NCI-H446 treated with DMSO at 0.1 percent for 48 hours (cell line): ENCODE results near the gene CTNNA3.

ENCODE experiments used
- DNase-seq: peaks from one replicate; lab custom pipeline; 2025; lab: John Stamatoyannopoulos, UW

CTNNA3 gene

DNA sequence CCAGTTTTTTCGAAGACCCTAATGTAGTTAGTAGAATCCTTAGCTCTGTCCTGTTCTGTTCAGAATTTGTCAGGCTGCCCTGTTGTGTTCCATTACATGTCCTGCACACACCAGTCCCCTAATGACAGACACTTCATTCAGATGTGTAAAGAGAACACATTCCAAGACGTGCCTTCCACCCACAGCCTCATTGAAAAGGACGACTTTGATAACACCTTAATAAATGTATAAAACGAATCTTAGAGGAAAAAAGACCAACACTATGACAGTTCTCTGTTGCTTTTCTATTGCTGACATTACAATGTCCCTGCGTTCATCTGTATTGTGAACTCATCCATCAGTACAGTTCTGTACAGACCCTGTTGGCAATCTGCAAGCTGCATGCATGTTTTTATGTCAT is 766.6 kb downstream of the CTNNA3 start:
- no peak for DNase-seq

DNA sequence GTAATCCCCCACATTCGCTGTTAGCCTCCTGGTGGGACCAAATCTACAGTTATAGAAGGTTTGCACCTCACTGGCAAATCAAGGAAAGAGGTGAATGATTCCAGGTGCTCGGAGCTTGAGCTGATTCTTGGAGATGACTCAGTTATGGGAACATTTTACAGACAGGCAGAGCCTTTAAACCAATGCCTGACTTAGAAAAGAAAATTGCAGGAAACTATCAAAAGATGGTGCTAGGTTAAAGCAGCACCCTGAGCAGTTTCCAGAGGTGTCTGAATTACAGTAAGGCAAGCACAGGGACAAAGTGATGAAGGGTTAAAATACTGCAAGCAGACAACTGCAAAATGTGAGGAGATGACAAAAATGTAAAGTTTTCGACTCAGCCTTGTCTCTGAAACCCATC is 767.2 kb downstream of the CTNNA3 start:
- no peak for DNase-seq

- no peak for DNase-seq
Observed at GRCh38 chr10:66927971-66928770, 767.8 kb downstream of the CTNNA3 start.

DNA sequence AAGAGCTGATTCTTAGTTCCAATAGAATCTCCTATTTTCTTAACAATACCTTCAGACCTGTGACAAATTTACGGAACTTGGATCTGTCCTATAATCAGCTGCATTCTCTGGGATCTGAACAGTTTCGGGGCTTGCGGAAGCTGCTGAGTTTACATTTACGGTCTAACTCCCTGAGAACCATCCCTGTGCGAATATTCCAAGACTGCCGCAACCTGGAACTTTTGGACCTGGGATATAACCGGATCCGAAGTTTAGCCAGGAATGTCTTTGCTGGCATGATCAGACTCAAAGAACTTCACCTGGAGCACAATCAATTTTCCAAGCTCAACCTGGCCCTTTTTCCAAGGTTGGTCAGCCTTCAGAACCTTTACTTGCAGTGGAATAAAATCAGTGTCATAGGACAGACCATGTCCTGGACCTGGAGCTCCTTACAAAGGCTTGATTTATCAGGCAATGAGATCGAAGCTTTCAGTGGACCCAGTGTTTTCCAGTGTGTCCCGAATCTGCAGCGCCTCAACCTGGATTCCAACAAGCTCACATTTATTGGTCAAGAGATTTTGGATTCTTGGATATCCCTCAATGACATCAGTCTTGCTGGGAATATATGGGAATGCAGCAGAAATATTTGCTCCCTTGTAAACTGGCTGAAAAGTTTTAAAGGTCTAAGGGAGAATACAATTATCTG is 768.6 kb downstream of the CTNNA3 start:
- no peak for DNase-seq

DNA sequence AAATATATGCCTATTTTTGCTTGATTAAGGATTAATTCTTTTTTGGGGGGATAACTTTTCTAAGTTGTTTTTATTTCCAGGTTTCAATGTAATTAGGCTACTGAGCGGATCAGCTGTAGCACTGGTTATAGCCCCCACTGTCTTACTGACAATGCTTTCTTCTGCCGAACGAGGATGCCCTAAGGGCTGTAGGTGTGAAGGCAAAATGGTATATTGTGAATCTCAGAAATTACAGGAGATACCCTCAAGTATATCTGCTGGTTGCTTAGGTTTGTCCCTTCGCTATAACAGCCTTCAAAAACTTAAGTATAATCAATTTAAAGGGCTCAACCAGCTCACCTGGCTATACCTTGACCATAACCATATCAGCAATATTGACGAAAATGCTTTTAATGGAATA is 769.2 kb downstream of the CTNNA3 start:
- no peak for DNase-seq

- peak; percentile 1 for DNase-seq
Observed at GRCh38 chr10:66925896-66926715, 769.9 kb downstream of the CTNNA3 start, which contains the start of gene LRRTM3. LRRTM3 (plus strand) TSS chr10:66926036.

- no peak for DNase-seq
Observed at GRCh38 chr10:66925373-66925772, 770.6 kb downstream of the CTNNA3 start.

- no peak for DNase-seq
Observed at GRCh38 chr10:66924674-66925345, 771.2 kb downstream of the CTNNA3 start.

DNA sequence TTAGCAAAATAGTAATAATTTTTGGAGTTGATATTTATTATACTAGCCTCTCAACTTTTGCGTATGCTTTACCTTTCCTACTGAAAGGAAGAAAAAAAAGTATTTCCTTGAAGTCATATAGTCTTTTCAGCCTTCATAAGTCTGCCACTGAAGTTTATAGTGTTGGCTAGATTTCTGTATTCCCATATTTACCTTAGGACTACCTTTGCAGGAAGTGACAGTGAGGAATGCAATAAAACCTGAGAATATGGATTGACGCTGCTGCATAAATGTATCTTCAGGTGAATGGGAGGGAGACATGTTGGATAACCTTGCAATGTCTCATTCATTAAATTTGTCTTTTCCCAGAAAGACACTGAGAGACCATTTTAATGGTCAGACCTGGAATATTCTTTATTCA is 776.7 kb downstream of the CTNNA3 start:
- no peak for DNase-seq

- DNase-seq = no peak
Observed at GRCh38 chr10:66917104-66917503, 778.9 kb downstream of the CTNNA3 start.

- DNase-seq = no peak
Observed at GRCh38 chr10:66916030-66916429, 780.0 kb downstream of the CTNNA3 start.

GRCh38 chr10:66910671-66911070 is 785.3 kb downstream of the CTNNA3 start:
- no peak for DNase-seq

DNA sequence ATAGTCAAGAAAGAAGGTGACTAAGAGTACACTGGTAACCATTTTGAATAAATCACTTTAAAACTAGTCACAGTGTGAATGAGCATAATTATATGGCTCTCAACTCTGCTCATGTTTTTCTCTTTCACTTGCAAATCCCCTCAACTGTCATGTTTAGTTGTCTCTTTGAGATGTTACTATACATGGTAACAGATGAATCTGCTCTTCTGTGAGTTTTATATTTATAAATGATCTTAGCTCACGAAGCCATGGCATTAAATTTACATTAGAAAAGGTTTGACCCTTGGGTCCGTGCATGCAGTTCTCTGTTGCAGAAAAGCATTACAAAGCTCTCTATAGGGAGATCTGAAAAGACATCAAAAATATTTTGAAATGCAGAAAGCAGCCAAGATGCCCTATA is 803.1 kb downstream of the CTNNA3 start:
- DNase-seq = no peak

DNA sequence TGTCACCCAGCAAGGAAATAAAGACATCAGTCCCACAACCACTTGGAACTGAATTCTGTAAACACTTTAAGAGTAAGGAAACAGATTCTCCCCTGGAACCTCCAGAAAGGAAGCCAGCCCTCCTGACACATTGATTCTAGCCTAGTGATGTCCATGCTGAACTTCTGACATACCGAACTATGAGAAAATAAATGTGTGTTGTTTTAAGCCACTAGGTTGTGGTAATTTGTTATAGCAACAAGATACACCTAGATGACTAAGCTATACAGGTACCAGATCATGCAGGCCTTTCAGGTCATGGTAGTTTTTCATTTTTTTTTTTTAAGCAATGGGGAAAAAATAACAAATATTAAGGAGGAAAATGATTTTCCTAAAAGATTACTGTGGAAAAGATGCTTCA is 807.8 kb downstream of the CTNNA3 start:
- DNase-seq = no peak

- no peak for DNase-seq
Observed at GRCh38 chr10:66886848-66887247, 809.1 kb downstream of the CTNNA3 start.

DNA sequence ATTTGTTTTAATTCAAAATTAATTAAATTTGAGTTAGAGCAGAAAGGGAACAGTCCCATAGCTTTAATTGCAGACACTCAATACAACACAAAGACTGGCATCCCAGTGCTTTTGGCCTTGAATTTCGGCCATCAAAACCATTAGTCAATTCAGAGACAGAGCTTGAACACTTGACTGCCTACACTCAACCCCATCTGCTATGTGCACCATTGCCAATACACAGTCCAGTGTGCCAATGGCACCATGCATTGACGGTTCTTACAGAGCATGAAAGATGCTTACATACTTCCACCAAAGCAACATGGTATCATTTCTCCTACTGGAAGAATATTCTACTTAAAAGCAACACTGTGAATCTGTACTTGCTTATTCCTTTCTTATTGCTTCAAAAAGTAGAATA is 813.7 kb downstream of the CTNNA3 start:
- peak; percentile 79 for DNase-seq

DNA sequence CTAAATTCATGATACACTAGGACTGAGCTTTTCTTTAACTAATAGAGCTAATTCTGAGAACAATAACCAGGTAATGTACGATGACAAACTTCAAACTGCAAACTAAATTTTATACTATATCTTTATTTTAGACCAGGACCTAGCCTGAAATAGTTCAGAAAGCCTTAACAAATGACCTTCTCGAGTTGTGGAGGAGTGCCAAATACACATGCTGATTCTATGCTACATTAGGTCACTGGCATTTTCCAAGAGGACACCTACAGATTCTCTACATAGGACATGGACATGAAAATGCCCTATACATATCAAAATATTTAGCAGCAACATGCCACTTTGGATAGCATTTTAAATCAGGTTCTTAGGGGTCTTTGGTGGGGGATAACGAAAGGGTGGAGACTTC is 814.2 kb downstream of the CTNNA3 start:
- DNase-seq = peak; percentile 55

DNA sequence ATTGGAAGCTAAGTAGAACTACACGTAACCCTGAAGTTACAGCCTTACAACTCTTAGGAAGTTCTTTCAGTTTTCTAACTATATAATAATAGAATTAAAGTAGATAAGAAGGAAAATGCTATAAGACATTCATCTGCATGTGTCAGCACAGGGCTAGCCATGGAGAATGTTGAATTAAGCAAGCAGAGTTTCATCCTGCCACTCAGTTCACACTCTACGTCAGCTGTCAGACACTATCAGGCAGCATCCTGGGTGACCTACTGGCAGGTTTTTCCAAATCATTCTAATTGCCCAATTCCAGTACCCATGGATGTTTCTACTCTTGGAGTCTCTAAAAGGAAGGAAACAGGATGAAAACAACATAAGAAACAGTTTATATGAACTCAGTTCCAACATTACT is 815.2 kb downstream of the CTNNA3 start:
- no peak for DNase-seq

GRCh38 chr10:66880292-66880691 is 815.7 kb downstream of the CTNNA3 start:
- no peak for DNase-seq

DNA sequence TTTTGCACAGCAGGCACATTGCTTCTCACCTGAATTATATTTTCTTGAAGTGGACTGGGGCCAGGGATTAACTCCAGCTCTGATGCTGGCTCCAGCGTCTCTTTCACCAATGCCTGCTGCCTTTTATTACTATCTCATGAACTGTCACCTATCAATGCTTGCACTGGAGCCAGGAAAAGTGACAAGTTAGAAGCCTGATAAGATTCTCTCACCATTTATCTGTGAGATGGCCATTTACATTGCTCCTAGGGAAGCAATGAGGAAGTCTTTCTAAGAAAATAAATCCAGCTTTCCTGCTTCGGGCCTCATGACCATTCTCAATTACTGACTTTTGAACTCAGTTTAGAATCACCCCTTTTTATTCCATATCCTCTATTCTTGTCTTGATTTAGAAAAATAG is 818.6 kb downstream of the CTNNA3 start:
- no peak for DNase-seq

DNA sequence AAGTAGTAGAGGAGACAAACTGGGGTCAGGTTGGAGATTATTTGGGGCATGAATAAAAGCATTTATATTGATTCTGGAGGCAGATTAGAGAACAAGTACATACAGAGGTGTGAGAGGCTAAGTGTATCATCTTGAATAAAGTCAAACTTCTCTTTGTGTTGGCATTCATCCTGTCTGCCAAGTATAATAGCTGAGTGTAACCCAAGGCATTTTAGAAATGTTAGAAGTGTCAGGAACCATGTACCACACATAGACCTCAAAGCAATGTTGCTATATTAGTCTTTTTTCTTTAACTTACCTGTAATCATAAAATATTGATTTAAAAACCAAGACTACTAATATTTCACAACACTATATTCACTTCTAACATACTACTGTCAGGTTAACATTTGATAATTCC is 826.4 kb downstream of the CTNNA3 start:
- no peak for DNase-seq

- no peak for DNase-seq
Observed at GRCh38 chr10:66862687-66863258, 833.2 kb downstream of the CTNNA3 start.
